Activated CD8-positive, alpha-beta memory T cell treated with anti-CD3 and anti-CD28 coated beads for 1 hour (primary cell): ENCODE data around the gene SMIM14.
"Not testable (repeated sequence)": the region's sequence is repeated elsewhere in the genome, so short reads cannot be mapped to it uniquely, and the experiment has no call there.

ENCODE experiments used
- DNase-seq, 2 donors: peaks; one replicate each; pipeline ENCODE4 v3.0.0-alpha.2; 2020; ENCODE audit warnings: low read depth in 1 of 2; ENCODE audit errors: extremely low read depth in 1 of 2

The SMIM14 gene

GRCh38 chr4:39541987-39542610, 96.6 kb downstream of the SMIM14 start:
- DNase-seq = no peak

GRCh38 chr4:39539089-39539611, 99.5 kb downstream of the SMIM14 start:
- DNase-seq = no peak

GRCh38 chr4:39533541-39533940, 105.1 kb downstream of the SMIM14 start:
- no peak for DNase-seq

GRCh38 chr4:39532237-39532636, 106.4 kb downstream of the SMIM14 start:
- DNase-seq = not testable (repeated sequence)

- no peak for DNase-seq
Observed at GRCh38 chr4:39530682-39531081, 108.0 kb downstream of the SMIM14 start.

- no peak for DNase-seq
Observed at GRCh38 chr4:39529534-39529933, 109.1 kb downstream of the SMIM14 start.

- DNase-seq = no peak
Observed at GRCh38 chr4:39528061-39528465, 110.6 kb downstream of the SMIM14 start.

- DNase-seq = peak; percentile 70 to 81
Observed at GRCh38 chr4:39527296-39528060, 111.2 kb downstream of the SMIM14 start, which contains the start of gene UGDH. Gene UGDH (minus strand): TSS chr4:39527439. CDS start chr4:39521512, 5,927 bp downstream.

GRCh38 chr4:39526765-39527295, 111.8 kb downstream of the SMIM14 start:
- DNase-seq = no peak

GRCh38 chr4:39525822-39526690, 112.6 kb downstream of the SMIM14 start:
- DNase-seq = no peak

- DNase-seq = no peak
Observed at GRCh38 chr4:39524161-39524957, 114.3 kb downstream of the SMIM14 start.

GRCh38 chr4:39522068-39522467, 116.6 kb downstream of the SMIM14 start:
- no peak for DNase-seq

GRCh38 chr4:39521253-39521919, 117.3 kb downstream of the SMIM14 start:
- DNase-seq = no peak

GRCh38 chr4:39518484-39518883, 120.2 kb downstream of the SMIM14 start:
- no peak for DNase-seq

GRCh38 chr4:39516407-39516966, 122.2 kb downstream of the SMIM14 start:
- DNase-seq = no peak

GRCh38 chr4:39515669-39516401, 122.8 kb downstream of the SMIM14 start:
- not testable (repeated sequence) for DNase-seq

GRCh38 chr4:39514888-39515401, 123.7 kb downstream of the SMIM14 start:
- DNase-seq = no peak

- DNase-seq = not testable (repeated sequence)
Observed at GRCh38 chr4:39514266-39514665, 124.4 kb downstream of the SMIM14 start.
